DOHH2 (cell line): ENCODE data around the gene CATSPERB.

Experiments
- H3F3A ChIP-seq: fragments of 200-600 bp; sonication (generic), shearing (Covaris generic); 2 replicates; pipeline ENCODE4 v1.6.0; 2016; ENCODE audit warnings: antibody characterized with exemption, mild to moderate bottlenecking; ENCODE audit not compliant: control insufficient read depth, insufficient read depth
- H3K27ac ChIP-seq: fragments of 200-600 bp; sonication (generic); 2 replicates; pipeline ENCODE4 v1.5.1; 2014; ENCODE audit warnings: low read depth, mild to moderate bottlenecking, low read length, moderate library complexity
- H3K27me3 ChIP-seq: fragments of 200-600 bp; sonication (generic); 2 replicates; pipeline ENCODE4 v1.6.1; 2014; ENCODE audit warnings: mild to moderate bottlenecking, low read length, mixed read lengths; ENCODE audit not compliant: control insufficient read depth
- H3K36me3 ChIP-seq: fragments of 200-600 bp; sonication (generic); 2 replicates; pipeline ENCODE4 v1.6.1; 2014; ENCODE audit warnings: mild to moderate bottlenecking, low read length, moderate library complexity, mixed read lengths; ENCODE audit not compliant: control insufficient read depth
- H3K4me1 ChIP-seq: fragments of 200-600 bp; sonication (generic); 2 replicates; pipeline ENCODE4 v1.6.1; 2014; ENCODE audit warnings: mild to moderate bottlenecking, low read length, mixed read lengths; ENCODE audit not compliant: control insufficient read depth
- H3K4me2 ChIP-seq: fragments of 200-600 bp; sonication (generic); 2 replicates; pipeline ENCODE4 v1.6.0; 2014; ENCODE audit warnings: mild to moderate bottlenecking, low read length, moderate library complexity
- H3K4me3 ChIP-seq: fragments of 200-600 bp; sonication (generic); 2 replicates; pipeline ENCODE4 v1.5.1; 2014; ENCODE audit warnings: mild to moderate bottlenecking, low read length, mixed read lengths
- H3K79me2 ChIP-seq: fragments of 200-600 bp; sonication (generic); 2 replicates; pipeline ENCODE4 v1.6.1; 2014; ENCODE audit warnings: mild to moderate bottlenecking, low read length, mixed read lengths; ENCODE audit not compliant: control insufficient read depth
- H3K9me2 ChIP-seq: fragments of 200-600 bp; sonication (generic); replicated peaks from 2 replicates; pipeline ENCODE4 v1.6.1; 2014; ENCODE audit warnings: mild to moderate bottlenecking, low read length, mixed read lengths; ENCODE audit not compliant: control insufficient read depth
- H3K9me3 ChIP-seq: fragments of 200-600 bp; sonication (generic); 2 replicates; pipeline ENCODE4 v1.6.1; 2014; ENCODE audit warnings: antibody characterized with exemption, low read length, mixed read lengths; ENCODE audit not compliant: control insufficient read depth, insufficient read depth
- H4K20me1 ChIP-seq: fragments of 200-600 bp; sonication (generic); 2 replicates; pipeline ENCODE4 v1.6.0; 2014; ENCODE audit warnings: low read depth, mild to moderate bottlenecking, antibody characterized with exemption, low read length, moderate library complexity; ENCODE audit not compliant: control insufficient read depth, insufficient read depth
- CTCF ChIP-seq: fragments of 200-600 bp; sonication (generic); IDR thresholded peaks from one replicate; pipeline ENCODE4 v1.5.1; 2014; ENCODE audit warnings: antibody characterized with exemption, mild to moderate bottlenecking, low read depth, low read length; ENCODE audit not compliant: poor library complexity, severe bottlenecking
- EZH2phosphoT487 ChIP-seq: fragments of 200-600 bp; sonication (generic); IDR thresholded peaks from 2 replicates; pipeline ENCODE4 v1.6.1; 2017; ENCODE audit warnings: borderline replicate concordance, mild to moderate bottlenecking, antibody characterized with exemption, low read length, moderate library complexity, mixed read lengths

The CATSPERB gene

DNA sequence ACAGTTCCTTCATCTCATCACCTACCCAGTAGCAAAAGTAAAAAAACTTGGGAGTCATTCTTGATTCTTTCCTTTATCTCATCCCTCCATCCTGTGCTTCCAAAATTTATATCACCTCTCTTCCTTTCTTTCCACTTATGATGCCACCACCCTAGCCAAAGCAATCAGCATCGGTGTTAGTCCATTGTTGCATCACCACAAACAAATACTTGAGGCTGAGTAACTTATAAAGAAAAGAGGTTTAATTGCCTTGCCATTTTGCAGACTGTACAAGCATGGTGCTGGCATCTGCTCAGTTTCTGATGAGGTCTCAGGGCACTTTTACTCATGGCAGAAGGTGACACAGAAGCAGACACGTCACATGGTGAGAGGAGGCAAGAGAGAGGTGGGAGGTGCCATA lies 19.8 kb upstream of the CATSPERB start:
- H4K20me1 ChIP-seq: no peaks in the 10 kb centered on the region
- H3K4me1 ChIP-seq: no peaks in the 10 kb centered on the region
- H3K27me3 ChIP-seq: peaks cover 18% of the 10 kb centered on the region
- H3F3A ChIP-seq: no peaks in the 10 kb centered on the region
- H3K27ac ChIP-seq: no peak overlapping the region
- no peak overlapping the region for H3K4me3 ChIP-seq
- H3K9me2 ChIP-seq: no peaks in the 10 kb centered on the region
- no peak overlapping the region for H3K4me2 ChIP-seq
- H3K79me2 ChIP-seq: no peaks in the 10 kb centered on the region
- H3K9me3 ChIP-seq: no peaks in the 10 kb centered on the region
- TF ChIP-seq CTCF (no peak), EZH2phosphoT487 (no peak)
- no peaks in the 10 kb centered on the region for H3K36me3 ChIP-seq

DNA sequence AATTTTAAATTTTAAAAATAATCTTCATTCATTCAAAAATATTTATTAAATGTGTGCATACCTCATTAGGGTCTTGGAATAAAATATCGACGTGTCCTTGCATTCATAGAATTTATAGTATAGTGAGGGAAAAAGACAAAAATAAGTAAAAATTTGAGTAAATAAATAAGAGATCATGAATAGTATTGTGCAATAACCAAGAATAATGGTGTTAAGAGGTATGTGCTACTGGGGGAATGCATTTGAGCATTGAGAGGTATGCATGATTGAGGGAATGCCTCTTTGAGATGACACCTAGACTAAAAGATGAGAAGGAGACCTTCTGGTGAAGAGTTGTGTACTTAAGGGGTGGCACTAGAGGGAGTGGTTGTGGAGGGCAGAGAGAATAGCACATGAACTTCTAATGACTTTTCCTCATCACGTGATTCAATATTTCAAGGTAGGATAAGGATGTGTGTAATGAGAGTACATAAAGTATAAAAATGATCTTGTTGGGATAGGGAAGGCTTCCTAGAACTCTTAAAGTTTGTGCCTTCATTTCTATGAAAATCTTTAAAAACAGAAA lies 18.8 kb upstream of the CATSPERB start:
- TF ChIP-seq EZH2phosphoT487 (no peak), CTCF (no peak)
- Histone ChIP-seq H3F3A (no peaks in the 10 kb centered on the region), H3K27me3 (peaks cover 18% of the 10 kb centered on the region)

DNA sequence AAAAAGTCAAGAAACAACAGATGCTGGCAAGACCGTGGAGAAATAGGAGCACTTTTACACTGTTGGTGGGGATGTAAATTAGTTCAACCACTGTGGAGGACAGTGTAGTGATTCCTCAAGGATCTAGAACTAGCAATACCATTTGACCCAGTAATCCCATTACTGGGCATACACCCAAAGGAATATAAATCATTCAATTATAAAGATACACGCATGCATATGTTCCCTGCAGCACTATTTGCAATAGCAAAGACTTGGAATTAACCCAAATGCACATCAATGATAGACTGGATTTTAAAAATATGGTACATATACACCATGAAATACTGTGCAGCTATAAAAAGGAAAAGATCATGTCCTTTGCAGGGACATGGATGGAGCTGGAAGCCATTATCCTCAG lies 18.0 kb upstream of the CATSPERB start:
- Histone ChIP-seq H3K27me3 (peaks cover 16% of the 10 kb centered on the region), H3K79me2 (no peaks in the 10 kb centered on the region), H3K4me2 (no peak overlapping the region), H3K36me3 (no peaks in the 10 kb centered on the region), H3K27ac (no peak overlapping the region), H3K4me1 (0 out of 2 replicates have a peak, but pooled peaks cover 2% of the 10 kb centered on the region), H4K20me1 (no peaks in the 10 kb centered on the region), H3K9me2 (no peaks in the 10 kb centered on the region), H3K4me3 (no peak overlapping the region), H3F3A (no peaks in the 10 kb centered on the region), H3K9me3 (no peaks in the 10 kb centered on the region)
- no peak for TF ChIP-seq EZH2phosphoT487

More for the DNA sequence above, 18.8 kb upstream of the CATSPERB start:
- no peaks in the 10 kb centered on the region for H4K20me1 ChIP-seq
- H3K36me3 ChIP-seq: no peaks in the 10 kb centered on the region
- no peak overlapping the region for H3K27ac ChIP-seq
- no peaks in the 10 kb centered on the region for H3K79me2 ChIP-seq
- H3K4me2 ChIP-seq: no peak overlapping the region
- no peaks in the 10 kb centered on the region for H3K4me1 ChIP-seq
- no peaks in the 10 kb centered on the region for H3K9me3 ChIP-seq
- H3K9me2 ChIP-seq: no peaks in the 10 kb centered on the region
- no peak overlapping the region for H3K4me3 ChIP-seq

DNA sequence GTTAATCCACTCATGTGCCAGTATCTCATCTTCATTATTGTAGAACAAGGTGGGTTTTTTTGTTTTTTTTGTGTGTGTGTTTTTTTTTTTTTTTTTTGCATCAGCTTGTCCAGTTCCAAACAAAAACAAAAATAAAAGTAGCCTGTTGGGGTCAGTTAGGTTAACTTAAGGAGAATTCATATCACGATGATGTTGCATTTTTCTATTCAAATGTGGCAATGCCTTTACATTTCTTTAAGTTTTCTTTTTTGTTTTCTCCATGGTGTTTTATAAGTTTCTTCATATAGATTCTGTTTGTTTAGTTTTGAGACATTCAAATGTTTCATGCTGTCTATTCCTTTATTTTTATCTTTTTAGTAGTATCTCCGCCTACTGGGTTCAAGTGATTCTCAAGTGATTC lies 16.2 kb upstream of the CATSPERB start:
- no peak overlapping the region for H3K27ac ChIP-seq
- no peaks in the 10 kb centered on the region for H3K9me3 ChIP-seq
- H3K79me2 ChIP-seq: no peaks in the 10 kb centered on the region
- no peaks in the 10 kb centered on the region for H3K9me2 ChIP-seq
- no peak overlapping the region for H3K4me3 ChIP-seq
- H3K4me1 ChIP-seq: 0 out of 2 replicates have a peak, but pooled peaks cover 2% of the 10 kb centered on the region
- no peak for TF ChIP-seq EZH2phosphoT487
- TF ChIP-seq CTCF: no peak
- H3K4me2 ChIP-seq: no peak overlapping the region
- peaks cover 2% of the 10 kb centered on the region for H3K27me3 ChIP-seq
- no peaks in the 10 kb centered on the region for H3K36me3 ChIP-seq
- no peaks in the 10 kb centered on the region for H3F3A ChIP-seq
- no peaks in the 10 kb centered on the region for H4K20me1 ChIP-seq
